IMR-90 (cell line): ENCODE results near the gene DMRTC2. TPM values are rescaled to one million over a fixed set of nuclear protein-coding genes. Genes with fewer than 3 reads are reported as not detected.

Experiments
- ATAC-seq: fragments of 200-7000 bp; cut with Tn5 transposase; 2 replicates; pipeline ENCODE4 v1.9.1; 2020; ENCODE audit warnings: low read depth, mild to moderate bottlenecking, moderate library complexity
- BruUV-seq: library from RNA; stranded (reverse); fragments of 400-500 nt; replicated peaks from 2 replicates; lab custom pipeline; 2021; lab: Mats Ljungman, UMichigan
- CTCF ChIA-PET: fragments of 300-600 bp; formaldehyde crosslinking; extraction: SDS; loops from one replicate; lab custom pipeline; 2021; ENCODE audit warnings: antibody characterized with exemption; lab: Yijun Ruan, JAX
- POLR2A ChIA-PET: fragments of 300-600 bp; sonication (Branson Sonifier 250); formaldehyde crosslinking; loops from one replicate; lab custom pipeline; 2022; ENCODE audit warnings: antibody characterized with exemption; ENCODE audit not compliant: unreplicated experiment; lab: Charles Lee
- DNase-seq: peaks from one replicate; pipeline ENCODE4 v3.0.0; 2013
- H2AFZ ChIP-seq: replicated peaks from 2 replicates; pipeline ENCODE3; 2013; ENCODE audit warnings: low read length, mild to moderate bottlenecking; ENCODE audit not compliant: poor library complexity
- H2AK5ac ChIP-seq: 2 replicates; pipeline ENCODE4 v1.6.1; 2013; ENCODE audit warnings: low read depth, low read length, inconsistent platforms
- H2AK9ac ChIP-seq: replicated peaks from 2 replicates; pipeline ENCODE3; 2013; ENCODE audit warnings: mild to moderate bottlenecking, low read depth, low read length, moderate library complexity; ENCODE audit not compliant: poor library complexity
- H2BK120ac ChIP-seq: 2 replicates; pipeline ENCODE4 v1.6.1; 2013; ENCODE audit warnings: low read depth, low read length, inconsistent platforms
- H2BK15ac ChIP-seq: 3 replicates; pipeline ENCODE4 v1.6.1; 2013; ENCODE audit warnings: low read depth, low read length, inconsistent platforms
- H2BK20ac ChIP-seq: 2 replicates; pipeline ENCODE4 v1.6.1; 2013; ENCODE audit warnings: low read depth, mild to moderate bottlenecking, inconsistent platforms, low read length, moderate library complexity
- H2BK5ac ChIP-seq: 2 replicates; pipeline ENCODE4 v1.6.1; 2013; ENCODE audit warnings: mild to moderate bottlenecking, low read depth, low read length, inconsistent platforms; ENCODE audit not compliant: poor library complexity, severe bottlenecking
- H3K14ac ChIP-seq: replicated peaks from 2 replicates; pipeline ENCODE4 v1.6.1; 2013; ENCODE audit warnings: low read depth, low read length, inconsistent platforms
- H3K18ac ChIP-seq: 2 replicates; pipeline ENCODE4 v1.6.1; 2013; ENCODE audit warnings: low read depth, low read length, control low read depth
- H3K23ac ChIP-seq: 2 replicates; pipeline ENCODE4 v1.6.1; 2013; ENCODE audit warnings: low read depth, low read length, inconsistent platforms
- H3K27ac ChIP-seq: 2 replicates; pipeline ENCODE4 v1.5.1; 2013; ENCODE audit warnings: mild to moderate bottlenecking, control low read depth, low read length; ENCODE audit not compliant: insufficient read depth
- H3K27me3 ChIP-seq: 2 replicates; pipeline ENCODE4 v1.6.1; 2013; ENCODE audit warnings: low read length; ENCODE audit not compliant: control insufficient read depth, insufficient read depth
- H3K36me3 ChIP-seq: 2 replicates; pipeline ENCODE4 v1.6.1; 2013; ENCODE audit warnings: low read length, mixed read lengths; ENCODE audit not compliant: control insufficient read depth, insufficient read depth
- H3K4ac ChIP-seq: 2 replicates; pipeline ENCODE4 v1.6.1; 2013; ENCODE audit warnings: low read depth, low read length, inconsistent platforms
- H3K4me1 ChIP-seq: 2 replicates; pipeline ENCODE4 v1.6.1; 2013; ENCODE audit warnings: low read length, mixed read lengths; ENCODE audit not compliant: control insufficient read depth, insufficient read depth
- H3K4me2 ChIP-seq: 2 replicates; pipeline ENCODE4 v1.6.1; 2013; ENCODE audit warnings: low read depth, mild to moderate bottlenecking, control low read depth, low read length, moderate library complexity
- H3K4me3 ChIP-seq: 2 replicates; pipeline ENCODE4 v1.5.1; 2013; ENCODE audit warnings: low read depth, mild to moderate bottlenecking, control low read depth, low read length, moderate library complexity; ENCODE audit not compliant: insufficient read depth
- H3K56ac ChIP-seq: 2 replicates; pipeline ENCODE4 v1.6.1; 2013; ENCODE audit warnings: low read length, inconsistent platforms; ENCODE audit not compliant: insufficient read depth; ENCODE audit errors: extremely low read depth
- H3K79me1 ChIP-seq, 2 experiments: 2 replicates each; pipeline ENCODE4 v1.6.1; 2013; ENCODE audit warnings: low read length in 2 of 2, inconsistent platforms in 1 of 2, low read depth in 1 of 2
- H3K9ac ChIP-seq: 2 replicates; pipeline ENCODE4 v1.6.1; 2013; ENCODE audit warnings: low read depth, low read length, control low read depth
- H3K9me1 ChIP-seq: 2 replicates; pipeline ENCODE4 v1.6.1; 2013; ENCODE audit warnings: low read length, inconsistent platforms; ENCODE audit not compliant: insufficient read depth
- H3K9me3 ChIP-seq: 2 replicates; pipeline ENCODE4 v1.6.1; 2013; ENCODE audit warnings: low read length; ENCODE audit not compliant: control insufficient read depth, insufficient read depth
- H4K20me1 ChIP-seq: 2 replicates; pipeline ENCODE4 v1.6.1; 2013; ENCODE audit warnings: low read length, inconsistent platforms; ENCODE audit not compliant: insufficient read depth
- H4K5ac ChIP-seq: 2 replicates; pipeline ENCODE4 v1.6.1; 2013; ENCODE audit warnings: mild to moderate bottlenecking, low read depth, low read length, control low read depth
- H4K8ac ChIP-seq, 2 experiments: 2 replicates each; pipeline ENCODE4 v1.6.1; 2013; ENCODE audit warnings: low read depth in 2 of 2, low read length in 2 of 2, control low read depth in 1 of 2, inconsistent platforms in 1 of 2
- H4K91ac ChIP-seq: 2 replicates; pipeline ENCODE4 v1.6.1; 2013; ENCODE audit warnings: low read depth, low read length, inconsistent platforms; ENCODE audit not compliant: insufficient read depth
- BHLHE40 ChIP-seq: fragments of 150-350 bp; IDR thresholded peaks from 2 replicates; pipeline ENCODE4 v1.6.1; 2016; ENCODE audit warnings: mild to moderate bottlenecking, low read depth, low read length
- FOS ChIP-seq: fragments of 150-350 bp; IDR thresholded peaks from 2 replicates; pipeline ENCODE4 v1.6.1; 2016; ENCODE audit warnings: low read depth, low read length
- MAFK ChIP-seq: IDR thresholded peaks from 2 replicates; pipeline ENCODE4 v1.6.1; 2012; ENCODE audit warnings: low read depth, low read length, improper control_type of control experiment
- NFE2L2 ChIP-seq: fragments of 150-350 bp; IDR thresholded peaks from 2 replicates; pipeline ENCODE4 v1.6.1; 2016; ENCODE audit warnings: low read depth, mild to moderate bottlenecking, low read length
- POLR2A ChIP-seq: IDR thresholded peaks from 2 replicates; pipeline ENCODE4 v1.6.1; 2012; ENCODE audit warnings: mild to moderate bottlenecking, low read depth, low read length
- RCOR1 ChIP-seq: IDR thresholded peaks from 2 replicates; pipeline ENCODE4 v1.6.1; 2012; ENCODE audit warnings: mild to moderate bottlenecking, low read length, improper control_type of control experiment; ENCODE audit not compliant: insufficient replicate concordance
- RFX5 ChIP-seq: IDR thresholded peaks from 2 replicates; pipeline ENCODE4 v1.8.0; 2012; ENCODE audit warnings: low read depth, mild to moderate bottlenecking, low read length, moderate library complexity
- SMC3 ChIP-seq: fragments of 150-350 bp; IDR thresholded peaks from 2 replicates; pipeline ENCODE4 v1.6.1; 2016; ENCODE audit warnings: low read depth, mild to moderate bottlenecking, antibody characterized with exemption, low read length, moderate library complexity
- WGBS, 2 experiments: methylation state at CpG; one replicate each; pipeline versions ENCODE4 v1.1.5 to v1.1.7; 2013; ENCODE audit warnings: missing lambda C conversion rate in 2 of 2; ENCODE audit not compliant: insufficient read length in 1 of 2; ENCODE audit errors: extremely low coverage in 2 of 2; 5-methylcytosine and 5-hydroxymethylcytosine counted together
- dilution Hi-C: fragments of 300-500 bp; cut with HindIII; formaldehyde crosslinking; loops from one replicate; pipeline ENCODE4 v1.14.3; 2018; ENCODE audit warnings: low sequenced_read_pairs; ENCODE audit not compliant: unreplicated experiment
- in situ Hi-C: fragments of 300-500 bp; cut with MboI; formaldehyde crosslinking; loops from 3 replicates; pipeline ENCODE4 v1.14.3; 2019; ENCODE audit warnings: low sequenced_read_pairs, inconsistent platforms, mixed read lengths
- intact Hi-C: fragments of 100-400 bp; cut with micrococcal nuclease; formaldehyde crosslinking; loops from 2 replicates; pipeline ENCODE4 v1.10.0; 2022
- polyA plus RNA-seq, 3 experiments: library from polyadenylated mRNA; depleted of rRNA; stranded (reverse); fragments of >200 nt; gene quantifications; 2 replicates each; pipeline ENCODE4 v1.2.3, GENCODE V29; 2012; ENCODE audit warnings: low replicate concordance in 1 of 3
- total RNA-seq: library from RNA; depleted of rRNA; stranded (reverse); fragments of >200 nt; gene quantifications from 2 replicates; pipeline ENCODE4 v1.2.3, GENCODE V29; 2012
- TF ChIP-seq, protein P1 (sequence below): fragments of 150-350 bp; IDR thresholded peaks from 2 replicates; pipeline ENCODE4 v1.6.1; 2017; ENCODE audit warnings: mild to moderate bottlenecking, antibody characterized with exemption, low read length, low read depth
- TF ChIP-seq, protein P2 (sequence below): fragments of 150-350 bp; IDR thresholded peaks from 2 replicates; pipeline ENCODE4 v1.6.1; 2016; ENCODE audit warnings: low read depth, mild to moderate bottlenecking, low read length, moderate library complexity, borderline replicate concordance

The DMRTC2 gene
- total and polyA plus RNA-seq, 2 of the 4 experiments (the other 2 are of a cell fraction) = not detected

DNA sequence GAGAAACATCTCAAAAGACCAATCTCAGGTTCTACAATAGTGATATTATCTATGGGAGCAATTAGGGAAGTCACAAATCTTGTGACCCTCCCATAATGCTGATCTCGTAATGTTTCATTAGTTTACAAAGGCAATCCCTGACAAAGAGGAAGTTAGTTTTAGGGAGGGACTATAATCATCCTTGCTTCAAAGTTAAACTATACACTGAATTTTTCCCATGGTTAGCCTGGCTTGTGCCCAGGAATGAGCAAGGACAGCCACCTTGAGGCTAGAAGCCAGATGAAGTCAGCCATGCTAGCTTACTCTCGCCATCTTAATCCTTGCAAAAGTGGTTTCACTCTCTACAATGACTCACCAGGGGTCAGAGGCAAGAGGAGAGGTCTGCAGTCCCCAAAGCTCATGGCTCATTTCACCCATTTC is 43.0 kb upstream of the DMRTC2 start:
- Histone ChIP-seq H2BK120ac (no peak overlapping the region), H4K91ac (no peak overlapping the region), H4K5ac (no peak overlapping the region), H2AK9ac (no peak overlapping the region), H3K27me3 (no peaks in the 10 kb centered on the region; the same call in 1 of the 2 replicates), H4K20me1 (no peaks in the 10 kb centered on the region), H3K9me1 (no peaks in the 10 kb centered on the region), H3K79me1 (no peaks in the 10 kb centered on the region), H3K4me3 (no peak overlapping the region), H3K56ac (no peak overlapping the region), H3K18ac (no peak overlapping the region), H3K23ac (no peak overlapping the region), H2AK5ac (no peak overlapping the region), H2AFZ (no peak overlapping the region), H3K4me1 (no peaks in the 10 kb centered on the region), H3K27ac (no peak overlapping the region), H2BK20ac (no peak overlapping the region), H3K9me3 (no peaks in the 10 kb centered on the region), H2BK15ac (no peak overlapping the region), H3K9ac (no peak overlapping the region), H3K36me3 (no peaks in the 10 kb centered on the region), H3K4me2 (no peak overlapping the region), H4K8ac (no peak overlapping the region), H3K14ac (no peak overlapping the region), H3K4ac (no peak overlapping the region), H2BK5ac (no peak overlapping the region)
- dilution Hi-C loops (no loop called here), in situ Hi-C loops (no loop called here), intact Hi-C loops (no loop called here)
- no peak for DNase-seq
- BruUV-seq = no TSS peak
- ATAC-seq = no peak
- WGBS, 2 experiments = 0% methylated on average over 1 of the region's 2 CpGs; no CpG with 5 or more reads in 1 of the 2 experiments
- TF ChIP-seq BHLHE40 = no peak
- TF ChIP-seq, protein P1, sequence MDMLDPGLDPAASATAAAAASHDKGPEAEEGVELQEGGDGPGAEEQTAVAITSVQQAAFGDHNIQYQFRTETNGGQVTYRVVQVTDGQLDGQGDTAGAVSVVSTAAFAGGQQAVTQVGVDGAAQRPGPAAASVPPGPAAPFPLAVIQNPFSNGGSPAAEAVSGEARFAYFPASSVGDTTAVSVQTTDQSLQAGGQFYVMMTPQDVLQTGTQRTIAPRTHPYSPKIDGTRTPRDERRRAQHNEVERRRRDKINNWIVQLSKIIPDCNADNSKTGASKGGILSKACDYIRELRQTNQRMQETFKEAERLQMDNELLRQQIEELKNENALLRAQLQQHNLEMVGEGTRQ = no peak
- TF ChIP-seq SMC3 = no peak
- TF ChIP-seq RCOR1 = no peak
- TF ChIP-seq NFE2L2 = no peak
- TF ChIP-seq, protein P2, sequence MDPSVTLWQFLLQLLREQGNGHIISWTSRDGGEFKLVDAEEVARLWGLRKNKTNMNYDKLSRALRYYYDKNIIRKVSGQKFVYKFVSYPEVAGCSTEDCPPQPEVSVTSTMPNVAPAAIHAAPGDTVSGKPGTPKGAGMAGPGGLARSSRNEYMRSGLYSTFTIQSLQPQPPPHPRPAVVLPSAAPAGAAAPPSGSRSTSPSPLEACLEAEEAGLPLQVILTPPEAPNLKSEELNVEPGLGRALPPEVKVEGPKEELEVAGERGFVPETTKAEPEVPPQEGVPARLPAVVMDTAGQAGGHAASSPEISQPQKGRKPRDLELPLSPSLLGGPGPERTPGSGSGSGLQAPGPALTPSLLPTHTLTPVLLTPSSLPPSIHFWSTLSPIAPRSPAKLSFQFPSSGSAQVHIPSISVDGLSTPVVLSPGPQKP = no peak
- TF ChIP-seq MAFK = no peak
- TF ChIP-seq FOS = no peak
- no peak for TF ChIP-seq RFX5
- no peak for TF ChIP-seq POLR2A
- POLR2A ChIA-PET = no interaction called here
- CTCF ChIA-PET = no interaction called here
